ENCODE results near the gene NRG3. TPM values are rescaled to one million over a fixed set of nuclear protein-coding genes. Genes with fewer than 3 reads are reported as not detected.

The NRG3 gene
- total and polyA plus RNA-seq, 12 donors = 0.46 to 3.8 (median 1.3) TPM

GRCh38 chr10:82282782-82283456 lies 407.9 kb downstream of the NRG3 start:
- Histone ChIP-seq H3K4me3 (no peak overlapping the region), H3K27ac (no peak overlapping the region), H3K9me3 (replicated peaks in 1 of 3) (no peaks in the 10 kb centered on the region), H3K4me1 (replicated peaks in 1 of 2) (no peaks in the 10 kb centered on the region), H3K36me3 (replicated peaks in 1 of 2) (no peaks in the 10 kb centered on the region), H3K27me3 (no peaks in the 10 kb centered on the region)
- intact Hi-C loops (cut with DNase I) = no loop called here
- WGBS, 4 donors = 63 to 73% (median 67%) methylated on average over 8 of the region's 8 CpGs
- DNase-seq = no peak
- TF ChIP-seq POLR2A (IDR thresholded peaks at IDR 0.05) = no peak
- TF ChIP-seq, protein P1, sequence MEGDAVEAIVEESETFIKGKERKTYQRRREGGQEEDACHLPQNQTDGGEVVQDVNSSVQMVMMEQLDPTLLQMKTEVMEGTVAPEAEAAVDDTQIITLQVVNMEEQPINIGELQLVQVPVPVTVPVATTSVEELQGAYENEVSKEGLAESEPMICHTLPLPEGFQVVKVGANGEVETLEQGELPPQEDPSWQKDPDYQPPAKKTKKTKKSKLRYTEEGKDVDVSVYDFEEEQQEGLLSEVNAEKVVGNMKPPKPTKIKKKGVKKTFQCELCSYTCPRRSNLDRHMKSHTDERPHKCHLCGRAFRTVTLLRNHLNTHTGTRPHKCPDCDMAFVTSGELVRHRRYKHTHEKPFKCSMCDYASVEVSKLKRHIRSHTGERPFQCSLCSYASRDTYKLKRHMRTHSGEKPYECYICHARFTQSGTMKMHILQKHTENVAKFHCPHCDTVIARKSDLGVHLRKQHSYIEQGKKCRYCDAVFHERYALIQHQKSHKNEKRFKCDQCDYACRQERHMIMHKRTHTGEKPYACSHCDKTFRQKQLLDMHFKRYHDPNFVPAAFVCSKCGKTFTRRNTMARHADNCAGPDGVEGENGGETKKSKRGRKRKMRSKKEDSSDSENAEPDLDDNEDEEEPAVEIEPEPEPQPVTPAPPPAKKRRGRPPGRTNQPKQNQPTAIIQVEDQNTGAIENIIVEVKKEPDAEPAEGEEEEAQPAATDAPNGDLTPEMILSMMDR (IDR thresholded peaks at IDR 0.05) = no peak

GRCh38 chr10:82284180-82284579 lies 409.2 kb downstream of the NRG3 start:
- TF ChIP-seq POLR2A (IDR thresholded peaks at IDR 0.05) = no peak
- TF ChIP-seq, protein P1 (IDR thresholded peaks at IDR 0.05) = no peak
- Histone ChIP-seq H3K9me3 (replicated peaks in 1 of 3) (no peaks in the 10 kb centered on the region), H3K27me3 (no peaks in the 10 kb centered on the region), H3K36me3 (replicated peaks in 1 of 2) (no peaks in the 10 kb centered on the region), H3K4me1 (replicated peaks in 1 of 2) (no peaks in the 10 kb centered on the region), H3K4me3 (no peak overlapping the region), H3K27ac (no peak overlapping the region)
- DNase-seq = no peak
- intact Hi-C loops (cut with DNase I) = no loop called here
- WGBS, 4 donors = 69 to 87% (median 85%) methylated on average over 2 of the region's 2 CpGs

DNA sequence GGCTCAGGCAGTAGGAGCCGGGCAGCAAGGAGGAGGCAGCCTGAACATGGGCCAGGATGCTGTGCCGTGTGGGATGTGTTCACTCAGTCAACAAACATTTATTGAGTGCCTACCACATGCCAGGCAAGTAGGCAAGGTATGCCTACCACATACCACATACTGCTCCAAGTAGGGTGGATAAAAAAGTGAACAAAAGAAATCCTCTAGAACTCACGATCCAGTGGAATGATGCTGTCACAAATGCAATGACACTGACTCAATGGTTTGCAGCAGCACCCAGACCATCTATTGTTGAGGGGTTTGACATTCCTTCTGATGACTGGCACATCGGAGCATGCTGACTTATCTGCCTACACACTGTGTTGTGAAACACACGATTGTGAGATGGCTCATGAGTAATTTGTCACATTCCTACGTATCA lies 413.5 kb downstream of the NRG3 start:
- Histone ChIP-seq H3K36me3 (replicated peaks in 1 of 2) (no peaks in the 10 kb centered on the region), H3K4me1 (replicated peaks in 1 of 2) (no peaks in the 10 kb centered on the region), H3K27me3 (no peaks in the 10 kb centered on the region), H3K27ac (no peak overlapping the region), H3K9me3 (replicated peaks in 1 of 3) (no peaks in the 10 kb centered on the region), H3K4me3 (no peak overlapping the region)
- DNase-seq = no peak
- WGBS, 4 donors = 71 to 84% (median 82%) methylated on average over 6 of the region's 6 CpGs
- intact Hi-C loops (cut with DNase I) = no loop called here
- TF ChIP-seq, protein P1 (IDR thresholded peaks at IDR 0.05) = no peak
- TF ChIP-seq POLR2A (IDR thresholded peaks at IDR 0.05) = no peak

GRCh38 chr10:82289945-82290344 lies 415.0 kb downstream of the NRG3 start:
- Histone ChIP-seq H3K27me3 (no peaks in the 10 kb centered on the region), H3K4me3 (no peak overlapping the region), H3K36me3 (replicated peaks in 1 of 2) (no peaks in the 10 kb centered on the region), H3K9me3 (replicated peaks in 1 of 3) (no peaks in the 10 kb centered on the region), H3K27ac (no peak overlapping the region), H3K4me1 (replicated peaks in 1 of 2) (no peaks in the 10 kb centered on the region)
- TF ChIP-seq, protein P1 (IDR thresholded peaks at IDR 0.05) = no peak
- TF ChIP-seq POLR2A (IDR thresholded peaks at IDR 0.05) = no peak
- intact Hi-C loops (cut with DNase I) = no loop called here
- WGBS, 4 donors = 72 to 76% (median 74%) methylated on average over 3 of the region's 3 CpGs
- DNase-seq = no peak
